WI38 (cell line): ENCODE measurements around the gene EBF3.

Experiments used
- H3K4me3 ChIP-seq: 2 replicates; pipeline ENCODE4 v1.5.1; 2011; ENCODE audit warnings: low read depth, mild to moderate bottlenecking, control low read depth, low read length
- CTCF ChIP-seq: IDR thresholded peaks from 2 replicates; pipeline ENCODE4 v1.5.1; 2012; ENCODE audit warnings: low read depth, mild to moderate bottlenecking, control low read depth, low read length

Gene EBF3

DNA sequence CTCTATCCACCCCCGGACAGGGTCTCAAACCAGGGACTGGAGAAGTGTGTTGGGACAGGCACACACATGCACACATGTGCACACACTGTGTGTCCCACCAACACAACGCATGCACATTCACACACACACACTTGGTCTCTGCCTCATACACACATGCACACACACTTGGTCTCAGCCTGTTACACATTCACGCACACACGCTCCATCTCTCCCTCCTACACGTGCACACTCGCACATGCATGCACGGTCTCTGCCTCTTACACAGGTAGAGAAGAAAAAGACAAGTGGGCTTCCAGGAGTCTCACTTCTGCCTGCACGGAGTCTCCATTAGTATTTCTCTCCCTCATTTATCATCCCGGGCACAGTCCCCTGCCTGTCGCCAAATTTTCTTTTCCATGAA lies 171.2 kb downstream of the EBF3 start:
- H3K4me3 ChIP-seq: no peak overlapping the region

GRCh38 chr10:129792141-129792540 lies 171.9 kb downstream of the EBF3 start:
- no peak for TF ChIP-seq CTCF
- no peak overlapping the region for H3K4me3 ChIP-seq

More for the DNA sequence above, 171.2 kb downstream of the EBF3 start:
- no peak for TF ChIP-seq CTCF

DNA sequence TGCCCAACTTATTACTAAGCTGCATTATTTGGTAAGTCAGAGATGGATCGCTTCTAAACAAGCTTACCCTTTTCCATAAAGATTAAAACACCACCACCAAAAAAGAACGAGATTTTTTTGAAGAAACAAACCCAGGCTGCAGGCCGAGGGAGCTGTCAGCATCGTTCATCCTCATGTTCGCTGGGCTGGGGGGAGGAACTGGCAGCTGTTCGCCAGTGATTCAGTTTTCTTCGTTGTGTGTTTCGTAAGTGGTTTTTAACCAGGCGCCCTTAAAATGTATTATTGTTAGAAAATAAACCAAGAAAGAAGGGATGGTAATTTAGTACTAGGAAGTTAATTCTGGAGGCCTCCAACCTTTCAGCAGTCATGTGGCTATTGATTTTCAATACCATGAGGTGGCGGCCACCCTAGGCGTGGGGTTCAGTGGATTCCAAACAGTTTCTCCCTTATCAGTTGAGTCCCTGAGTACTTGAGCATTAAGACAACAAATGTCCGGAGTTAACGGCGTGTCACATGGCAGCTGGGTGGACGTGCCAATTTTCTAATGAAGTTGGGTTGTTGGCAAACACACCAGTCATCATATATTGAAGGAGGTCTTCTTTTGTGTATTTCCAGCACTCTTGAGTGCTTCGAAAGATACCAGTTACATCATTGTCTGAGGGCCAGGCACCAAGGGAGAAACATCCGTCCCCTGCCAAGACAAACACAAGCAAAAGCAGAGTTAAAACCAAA lies 173.2 kb downstream of the EBF3 start:
- no peak overlapping the region for H3K4me3 ChIP-seq
- TF ChIP-seq CTCF: no peak

- no peak overlapping the region for H3K4me3 ChIP-seq
- TF ChIP-seq CTCF: no peak
Observed at GRCh38 chr10:129788215-129788614, 175.9 kb downstream of the EBF3 start.

DNA sequence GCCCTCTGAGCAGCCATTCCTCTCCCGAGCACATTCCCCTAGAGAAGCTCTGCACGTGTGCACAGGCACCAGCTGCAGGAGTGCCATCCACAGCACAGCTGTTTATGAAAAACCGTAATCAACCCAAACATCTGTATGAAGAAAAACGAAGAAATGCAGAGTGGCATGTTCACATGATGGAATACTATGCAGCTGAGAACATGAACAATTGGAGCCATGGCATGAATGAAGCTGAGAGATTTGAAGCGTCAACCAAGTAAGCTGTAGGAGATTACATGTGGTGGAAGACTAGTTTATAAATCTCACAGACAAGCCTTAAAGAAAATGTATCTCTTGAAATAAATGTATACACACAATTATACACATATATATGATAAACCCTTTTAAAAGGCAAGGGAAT lies 176.5 kb downstream of the EBF3 start:
- H3K4me3 ChIP-seq: no peak overlapping the region
- TF ChIP-seq CTCF: no peak

- H3K4me3 ChIP-seq: no peak overlapping the region
- no peak for TF ChIP-seq CTCF
Observed at GRCh38 chr10:129786216-129786615, 177.9 kb downstream of the EBF3 start.

GRCh38 chr10:129785536-129785981 lies 178.5 kb downstream of the EBF3 start:
- no peak overlapping the region for H3K4me3 ChIP-seq
- no peak for TF ChIP-seq CTCF
